Choroid plexus epithelial cell (primary cell): ENCODE measurements around the gene APOC1.

Experiments
- DNase-seq: peaks from one replicate; pipeline ENCODE4 v3.0.0-alpha.2; 2010; ENCODE audit warnings: low read depth
- H3K4me3 ChIP-seq: 2 replicates; pipeline ENCODE4 v1.5.1; 2011; ENCODE audit warnings: low read depth, mild to moderate bottlenecking, control low read depth, low read length, moderate library complexity
- TF ChIP-seq, protein P1 (sequence below): conservative IDR thresholded peaks from 2 replicates; pipeline ENCODE4 v1.5.1; 2011; ENCODE audit warnings: low read depth, mild to moderate bottlenecking, control low read depth, inconsistent platforms, low read length, moderate library complexity

Gene APOC1

DNA sequence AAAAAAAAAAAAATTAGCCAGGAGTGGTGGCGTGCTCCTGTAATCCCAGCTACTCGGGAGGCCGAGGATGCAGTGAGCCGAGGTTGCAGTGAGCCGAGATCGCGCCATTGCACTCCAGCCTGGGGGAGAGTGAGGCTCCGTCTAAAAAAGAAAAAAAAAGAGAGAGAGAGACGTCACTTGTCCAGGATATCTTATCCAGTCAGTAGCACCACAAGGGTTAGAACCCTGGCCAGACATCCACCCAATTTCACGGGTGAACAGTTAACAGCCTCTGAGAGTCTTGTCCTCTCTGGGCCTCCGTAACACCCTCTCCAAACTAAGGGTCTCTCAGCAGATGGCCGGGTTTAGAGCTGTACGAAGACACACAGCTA is 39.9 kb downstream of the APOC1 start:
- TF ChIP-seq, protein P1, sequence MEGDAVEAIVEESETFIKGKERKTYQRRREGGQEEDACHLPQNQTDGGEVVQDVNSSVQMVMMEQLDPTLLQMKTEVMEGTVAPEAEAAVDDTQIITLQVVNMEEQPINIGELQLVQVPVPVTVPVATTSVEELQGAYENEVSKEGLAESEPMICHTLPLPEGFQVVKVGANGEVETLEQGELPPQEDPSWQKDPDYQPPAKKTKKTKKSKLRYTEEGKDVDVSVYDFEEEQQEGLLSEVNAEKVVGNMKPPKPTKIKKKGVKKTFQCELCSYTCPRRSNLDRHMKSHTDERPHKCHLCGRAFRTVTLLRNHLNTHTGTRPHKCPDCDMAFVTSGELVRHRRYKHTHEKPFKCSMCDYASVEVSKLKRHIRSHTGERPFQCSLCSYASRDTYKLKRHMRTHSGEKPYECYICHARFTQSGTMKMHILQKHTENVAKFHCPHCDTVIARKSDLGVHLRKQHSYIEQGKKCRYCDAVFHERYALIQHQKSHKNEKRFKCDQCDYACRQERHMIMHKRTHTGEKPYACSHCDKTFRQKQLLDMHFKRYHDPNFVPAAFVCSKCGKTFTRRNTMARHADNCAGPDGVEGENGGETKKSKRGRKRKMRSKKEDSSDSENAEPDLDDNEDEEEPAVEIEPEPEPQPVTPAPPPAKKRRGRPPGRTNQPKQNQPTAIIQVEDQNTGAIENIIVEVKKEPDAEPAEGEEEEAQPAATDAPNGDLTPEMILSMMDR, result no peak
- DNase-seq, result no peak
- H3K4me3 ChIP-seq, result peak overlapping the region; percentile 93

DNA sequence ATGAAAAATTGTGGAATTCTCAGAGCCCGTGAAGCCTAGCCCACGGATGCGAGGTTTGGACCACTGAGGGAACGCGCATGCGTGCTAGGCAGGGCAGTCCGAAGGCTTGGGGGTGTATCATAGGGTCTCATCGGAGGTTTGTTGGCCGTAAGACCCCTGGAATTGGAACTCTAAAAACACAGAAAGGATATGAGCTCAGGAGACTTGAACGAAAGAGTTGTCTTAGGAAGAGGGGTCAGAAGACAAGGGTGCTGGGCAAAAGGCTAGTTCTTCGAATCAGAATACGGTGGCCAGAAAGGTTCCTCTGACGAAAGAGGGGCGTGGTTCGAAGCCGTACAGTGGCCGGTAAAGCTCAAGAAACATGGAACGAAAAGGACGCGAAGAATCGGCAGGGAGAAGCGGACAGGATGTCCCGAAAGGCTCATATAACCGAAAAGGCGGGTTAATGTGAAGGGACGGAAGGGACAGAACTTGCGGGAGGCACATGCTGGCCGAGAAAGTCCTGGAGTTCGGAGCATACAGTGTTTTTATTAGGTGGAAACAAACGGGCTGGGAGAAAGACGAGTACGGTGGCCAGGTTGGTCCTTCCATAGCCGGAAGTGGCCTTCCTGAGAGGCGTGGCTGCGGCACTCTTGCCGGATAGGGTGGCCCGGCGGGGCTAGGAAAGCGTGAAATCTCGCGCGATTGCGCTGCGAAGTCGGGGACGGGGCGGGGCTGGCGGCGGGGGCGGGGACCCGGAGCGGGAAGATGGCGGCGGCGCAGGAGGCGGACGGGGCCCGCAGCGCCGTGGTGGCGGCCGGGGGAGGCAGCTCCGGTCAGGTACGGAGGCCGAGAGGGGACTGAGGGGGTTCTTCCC is 40.5 kb downstream of the APOC1 start, which contains the start of gene CLPTM1:
CLPTM1 (plus strand) TSS at position 732 of the 856 bp plus-strand sequence; CDS start at position 748, 16 bp downstream.
- DNase-seq, result peak; percentile 98
- H3K4me3 ChIP-seq, result peak within 1 kb of the TSS; percentile 96
- TF ChIP-seq, protein P1, result no peak

GRCh38 chr19:44955505-44956439 is 41.4 kb downstream of the APOC1 start:
- peak overlapping the region; percentile 96 for H3K4me3 ChIP-seq
- TF ChIP-seq, protein P1, result no peak
- no peak for DNase-seq

GRCh38 chr19:44957526-44957925 is 43.1 kb downstream of the APOC1 start:
- H3K4me3 ChIP-seq, result no peak overlapping the region
- TF ChIP-seq, protein P1, result no peak
- DNase-seq, result no peak

DNA sequence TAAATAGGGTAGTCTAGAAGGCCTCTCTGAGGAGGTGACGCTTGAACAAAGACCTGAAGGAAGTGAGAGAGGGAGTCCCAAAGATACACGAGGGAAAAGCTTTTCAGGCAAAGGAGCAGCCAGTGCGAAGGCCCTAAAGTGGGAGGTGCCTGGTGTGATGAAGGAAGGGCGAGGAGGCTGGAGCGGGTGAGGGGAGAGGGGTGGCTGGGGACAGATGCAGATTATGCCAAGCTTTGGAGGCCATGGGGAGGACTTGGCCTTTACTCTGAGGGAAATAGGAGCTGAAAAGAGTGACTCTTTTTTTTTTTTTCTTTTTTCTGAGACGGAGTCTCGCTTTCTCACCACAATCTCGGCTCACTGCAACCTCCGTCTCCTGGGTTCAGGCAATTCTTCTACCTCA is 43.7 kb downstream of the APOC1 start:
- TF ChIP-seq, protein P1, result no peak
- H3K4me3 ChIP-seq, result no peak overlapping the region
- DNase-seq, result no peak

DNA sequence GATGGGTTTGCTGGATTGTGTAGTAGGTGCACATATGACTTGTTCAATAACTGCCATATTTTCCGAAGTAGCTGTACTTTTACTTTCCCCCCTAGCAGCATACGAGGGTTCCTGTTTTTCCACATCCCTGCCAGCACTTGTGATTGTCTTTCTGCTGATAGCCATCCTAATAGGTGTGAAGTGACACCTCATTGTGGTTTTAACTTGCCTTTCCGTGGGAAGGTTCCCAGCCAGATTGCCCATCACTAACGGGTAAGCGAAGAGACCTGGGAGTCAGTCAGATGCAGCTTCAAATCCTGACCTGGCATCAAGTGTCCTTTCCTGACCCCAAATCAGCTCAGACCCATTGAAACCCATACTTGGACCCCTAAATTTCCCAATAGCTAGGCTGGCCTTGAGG is 45.3 kb downstream of the APOC1 start:
- TF ChIP-seq, protein P1, result no peak
- DNase-seq, result no peak
- H3K4me3 ChIP-seq, result no peak overlapping the region
